Left kidney (tissue), 2 donors: ENCODE measurements around the gene PRKAR1B. TPM values are rescaled to one million over a fixed set of nuclear protein-coding genes. Genes with fewer than 3 reads are reported as not detected.
"Not testable (repeated sequence)": the region's sequence is repeated elsewhere in the genome, so short reads cannot be mapped to it uniquely, and the experiment has no call there.

Experiments used
- DNase-seq: peaks from one replicate; pipeline ENCODE4 v3.0.0-alpha.2; 2013
- polyA plus RNA-seq: library from polyadenylated mRNA; unstranded; fragments of 120-200 nt; gene quantifications from one replicate; pipeline ENCODE4 v1.2.1, GENCODE V29; 2013; ENCODE audit not compliant: insufficient read length

PRKAR1B gene
- polyA plus RNA-seq, 1 donor, result 33.7 TPM

GRCh38 chr7:759569-759968 is 32.5 kb upstream of the PRKAR1B start:
- no peak for DNase-seq

GRCh38 chr7:757741-758163 is 30.7 kb upstream of the PRKAR1B start:
- no peak for DNase-seq

GRCh38 chr7:756928-757560 is 30.0 kb upstream of the PRKAR1B start:
- no peak for DNase-seq

- no peak for DNase-seq
Observed at GRCh38 chr7:756231-756927, 29.3 kb upstream of the PRKAR1B start.

- DNase-seq, result no peak
Observed at GRCh38 chr7:755413-755805, 28.3 kb upstream of the PRKAR1B start.

- no peak for DNase-seq
Observed at GRCh38 chr7:754531-755412, 27.7 kb upstream of the PRKAR1B start.

GRCh38 chr7:753190-753589 is 26.1 kb upstream of the PRKAR1B start:
- DNase-seq, result no peak

GRCh38 chr7:752256-752655 is 25.2 kb upstream of the PRKAR1B start:
- not testable (repeated sequence) for DNase-seq

- no peak for DNase-seq
Observed at GRCh38 chr7:751826-752225, 24.7 kb upstream of the PRKAR1B start.

GRCh38 chr7:750111-750905 is 23.2 kb upstream of the PRKAR1B start:
- DNase-seq, result no peak

- peak; percentile 41 for DNase-seq
Observed at GRCh38 chr7:749140-749551, 22.1 kb upstream of the PRKAR1B start.

GRCh38 chr7:748446-748845 is 21.4 kb upstream of the PRKAR1B start:
- DNase-seq, result no peak

GRCh38 chr7:747186-747585 is 20.1 kb upstream of the PRKAR1B start:
- DNase-seq, result no peak

GRCh38 chr7:746155-747061 is 19.3 kb upstream of the PRKAR1B start:
- no peak for DNase-seq

GRCh38 chr7:745431-746154 is 18.5 kb upstream of the PRKAR1B start:
- DNase-seq, result no peak

GRCh38 chr7:744854-745430 is 17.9 kb upstream of the PRKAR1B start:
- DNase-seq, result no peak

GRCh38 chr7:744128-744520 is 17.0 kb upstream of the PRKAR1B start:
- not testable (repeated sequence) for DNase-seq

GRCh38 chr7:743341-744127 is 16.5 kb upstream of the PRKAR1B start:
- not testable (repeated sequence) for DNase-seq

GRCh38 chr7:742791-743190 is 15.7 kb upstream of the PRKAR1B start:
- no peak for DNase-seq
